AG04449 (cell line): ENCODE data around the gene EIF4G3.
"Not testable (repeated sequence)": the region's sequence is repeated elsewhere in the genome, so short reads cannot be mapped to it uniquely, and the experiment has no call there.

Experiments used
- CTCF ChIA-PET: fragments of 350-600 bp; formaldehyde crosslinking; extraction: SDS; loops from one replicate; lab custom pipeline; 2021; ENCODE audit warnings: antibody characterized with exemption; lab: Yijun Ruan, JAX
- POLR2A ChIA-PET: fragments of 400-600, 350-600 bp; formaldehyde crosslinking; extraction: SDS; loops from one replicate; lab custom pipeline; 2020; ENCODE audit warnings: antibody characterized with exemption, inconsistent platforms; lab: Yijun Ruan, JAX
- DNase-seq: peaks from one replicate; pipeline ENCODE4 v3.0.0-alpha.2; 2010; ENCODE audit warnings: low read depth, low spot score
- H3K4me3 ChIP-seq: 2 replicates; pipeline ENCODE4 v1.5.1; 2011; ENCODE audit warnings: low read depth, mild to moderate bottlenecking, control low read depth, low read length
- CTCF ChIP-seq: IDR thresholded peaks from one replicate; pipeline ENCODE4 v1.5.1; 2011; ENCODE audit warnings: mild to moderate bottlenecking, moderate library complexity, low read length, control low read depth, inconsistent platforms; ENCODE audit not compliant: insufficient read depth; ENCODE audit errors: missing control alignments

Gene EIF4G3

GRCh38 chr1:21064057-21064456, 112.6 kb downstream of the EIF4G3 start:
- H3K4me3 ChIP-seq = no peak overlapping the region
- no peak for TF ChIP-seq CTCF
- ChIA-PET POLR2A (no interaction called here), CTCF (no interaction called here)
- DNase-seq = no peak

DNA sequence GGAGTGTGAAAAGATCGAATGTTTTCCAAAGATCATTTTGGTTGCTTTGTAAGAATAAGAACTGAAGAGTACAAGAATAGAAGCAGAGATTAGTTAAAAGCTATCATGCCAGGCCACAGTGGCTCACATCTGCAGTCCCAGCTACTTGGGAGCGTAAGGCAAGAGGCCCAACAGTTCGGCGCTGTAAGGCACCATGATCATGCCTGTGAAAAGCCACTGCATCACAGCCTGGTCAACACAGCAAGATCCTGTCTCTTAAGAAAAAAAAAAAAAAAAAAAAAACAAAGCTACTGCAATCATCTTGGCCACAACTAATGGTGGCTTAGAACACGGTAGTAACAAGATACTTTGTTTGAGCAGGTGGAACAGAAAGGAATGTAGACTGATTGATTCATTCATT, 116.2 kb downstream of the EIF4G3 start:
- no peak for TF ChIP-seq CTCF
- CTCF ChIA-PET = no interaction called here
- no peak for DNase-seq
- POLR2A ChIA-PET = no interaction called here
- H3K4me3 ChIP-seq = no peak overlapping the region

GRCh38 chr1:21059021-21059420, 117.7 kb downstream of the EIF4G3 start:
- H3K4me3 ChIP-seq = no peak overlapping the region
- ChIA-PET CTCF (no interaction called here), POLR2A (no interaction called here)
- DNase-seq = no peak
- TF ChIP-seq CTCF = no peak

DNA sequence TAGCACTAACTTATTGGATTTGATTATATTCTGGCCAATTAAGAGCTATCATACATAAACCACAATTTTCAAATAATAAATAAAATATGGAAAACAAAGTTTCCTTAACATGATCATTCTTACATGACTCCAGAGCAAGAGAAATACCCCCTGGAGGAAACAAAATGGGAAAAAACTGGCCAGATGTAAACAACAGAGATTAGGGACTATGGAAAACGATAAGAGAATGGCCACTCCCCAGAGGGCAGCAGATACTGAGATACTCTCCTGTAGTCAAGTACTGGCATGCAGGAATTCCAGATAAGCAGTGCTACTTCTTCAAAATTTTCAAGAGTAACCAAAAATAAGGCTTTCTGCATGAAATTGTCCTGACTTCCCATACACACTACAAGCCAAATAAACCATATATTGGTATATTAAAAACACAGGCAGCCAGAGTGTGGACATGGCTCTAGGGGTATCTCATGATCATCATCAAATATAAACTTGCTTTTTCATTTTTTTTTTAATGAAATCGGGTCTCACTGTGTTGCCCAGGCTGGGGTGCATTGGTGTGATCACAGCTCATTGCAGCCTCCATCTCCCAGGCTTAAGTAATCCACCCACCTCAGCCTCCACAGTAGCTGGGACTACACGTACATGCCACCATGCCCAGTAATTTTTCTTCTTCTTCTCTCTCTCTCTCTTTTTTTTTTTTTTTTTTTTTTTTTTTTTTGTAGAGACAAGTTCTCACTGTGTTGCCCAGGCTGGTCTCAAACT, 118.5 kb downstream of the EIF4G3 start:
- POLR2A ChIA-PET = no interaction called here
- CTCF ChIA-PET = interaction anchor here (0.9 to 1.6 kb wide), 4 partner anchors 10 to 361 kb away, joined by 3 to 4 read pairs (median 3); no protein-coding TSS in a partner anchor
- no peak for TF ChIP-seq CTCF
- no peak overlapping the region for H3K4me3 ChIP-seq
- DNase-seq = no peak

- POLR2A ChIA-PET, H3K4me3 ChIP-seq, DNase-seq, CTCF ChIA-PET: not testable (repeated sequence)
Observed at GRCh38 chr1:21053189-21053928, 123.3 kb downstream of the EIF4G3 start.

- no peak overlapping the region for H3K4me3 ChIP-seq
- ChIA-PET CTCF (no interaction called here), POLR2A (no interaction called here)
- TF ChIP-seq CTCF = no peak
- no peak for DNase-seq
Observed at GRCh38 chr1:21052034-21052433, 124.7 kb downstream of the EIF4G3 start.
